Sciatic nerve (tissue), 2 donors: ENCODE results near the gene ZNF738. TPM values are rescaled to one million over a fixed set of nuclear protein-coding genes. Genes with fewer than 3 reads are reported as not detected.

Source experiments
- ATAC-seq: fragments of 200-7000 bp; cut with Tn5 transposase; one replicate; pipeline ENCODE4 v1.9.1; 2020; ENCODE audit warnings: mild to moderate bottlenecking, moderate library complexity
- DNase-seq: peaks from one replicate; pipeline ENCODE4 v3.0.0-alpha.2; 2020; ENCODE audit warnings: low spot score
- intact Hi-C: fragments of 100-400 bp; cut with DNase I; formaldehyde crosslinking; loops from one replicate; pipeline ENCODE4 v1.14.2; 2022
- total RNA-seq: library from RNA; stranded (reverse); fragmentation: NEBNext Ultra II Directional; extraction: Animal tissue kit (Norgen Biotek cat#: 25700); gene quantifications from one replicate; pipeline ENCODE4 v1.2.1, GENCODE V29; 2021
- donor health status: DM: no; HTN: no; CAD: no.
- donor health status: DM: no; HTN: no; CAD: no.

The ZNF738 gene
- total RNA-seq, 1 donor from 2014 or later = 5.3 TPM

DNA sequence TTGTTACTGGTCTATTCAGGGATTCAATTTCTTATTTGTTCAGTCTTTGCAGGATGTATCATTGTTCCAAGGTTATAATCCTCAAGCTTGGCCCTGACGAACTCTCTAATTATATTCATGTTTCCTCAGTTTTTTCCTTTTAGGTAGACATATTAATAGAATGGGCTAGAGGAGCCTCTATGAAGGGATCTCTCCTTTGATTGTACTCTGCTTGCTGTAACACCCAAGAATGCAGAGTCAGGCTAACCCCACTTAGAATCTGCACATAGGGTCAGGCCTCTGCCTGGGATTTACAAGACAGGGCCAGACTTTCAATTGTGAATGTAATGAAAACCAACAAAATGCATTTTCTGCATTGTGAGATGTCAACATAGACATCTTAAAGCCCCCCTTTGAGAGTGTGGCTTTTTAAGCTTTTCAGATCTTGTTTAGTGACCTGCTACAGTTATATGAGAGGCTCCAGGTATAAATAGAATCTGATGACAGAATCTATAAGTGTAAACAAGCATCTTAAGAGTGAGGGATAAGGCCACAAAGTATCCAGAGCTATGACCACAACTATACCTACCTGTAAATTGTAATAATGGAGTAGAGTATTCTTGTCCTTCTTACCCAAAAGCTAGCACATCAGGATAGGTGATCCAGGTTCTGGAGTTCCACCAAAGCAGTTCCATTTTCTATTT lies 43.6 kb downstream of the ZNF738 start:
- no peak for ATAC-seq
- intact Hi-C loops = no loop called here
- DNase-seq = no peak

DNA sequence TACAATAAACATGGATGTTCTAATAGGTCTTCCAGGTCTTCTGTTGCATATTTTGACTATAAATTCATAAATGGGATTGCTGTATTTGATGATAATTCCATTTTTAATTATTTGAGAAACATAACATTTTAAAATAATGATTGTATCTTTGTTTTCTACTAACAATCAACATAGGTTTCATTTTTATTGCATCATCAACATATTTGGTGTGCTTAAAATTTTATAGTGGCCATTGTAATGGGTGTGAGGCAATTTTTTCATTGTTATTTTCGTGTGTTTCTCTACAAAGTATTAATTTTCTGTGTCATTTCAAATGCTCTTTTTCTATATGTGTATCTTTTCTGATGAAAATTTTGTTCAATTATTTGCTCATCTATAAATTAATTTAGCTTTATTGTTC lies 51.4 kb downstream of the ZNF738 start:
- intact Hi-C loops = no loop called here
- no peak for DNase-seq
- no peak for ATAC-seq

DNA sequence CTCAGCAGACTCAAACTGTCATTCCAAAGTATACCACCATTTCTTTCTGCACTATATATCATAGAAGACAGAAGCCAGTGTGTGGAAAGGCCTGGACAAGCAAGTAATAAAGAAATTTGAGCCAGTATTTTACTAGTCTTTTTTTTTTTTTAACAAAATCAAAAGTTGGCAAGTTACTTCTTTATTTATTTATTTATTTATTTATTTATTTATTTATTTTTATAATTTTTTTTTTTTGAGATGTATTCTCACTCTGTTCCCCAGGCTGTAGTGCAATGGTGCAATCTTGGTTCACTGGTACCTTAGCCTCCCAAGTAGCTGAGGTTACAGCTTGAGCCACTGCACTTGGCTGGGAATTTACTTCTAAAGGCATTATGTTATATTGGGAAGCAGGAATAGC lies 63.4 kb downstream of the ZNF738 start:
- intact Hi-C loops = no loop called here
- ATAC-seq = no peak

DNA sequence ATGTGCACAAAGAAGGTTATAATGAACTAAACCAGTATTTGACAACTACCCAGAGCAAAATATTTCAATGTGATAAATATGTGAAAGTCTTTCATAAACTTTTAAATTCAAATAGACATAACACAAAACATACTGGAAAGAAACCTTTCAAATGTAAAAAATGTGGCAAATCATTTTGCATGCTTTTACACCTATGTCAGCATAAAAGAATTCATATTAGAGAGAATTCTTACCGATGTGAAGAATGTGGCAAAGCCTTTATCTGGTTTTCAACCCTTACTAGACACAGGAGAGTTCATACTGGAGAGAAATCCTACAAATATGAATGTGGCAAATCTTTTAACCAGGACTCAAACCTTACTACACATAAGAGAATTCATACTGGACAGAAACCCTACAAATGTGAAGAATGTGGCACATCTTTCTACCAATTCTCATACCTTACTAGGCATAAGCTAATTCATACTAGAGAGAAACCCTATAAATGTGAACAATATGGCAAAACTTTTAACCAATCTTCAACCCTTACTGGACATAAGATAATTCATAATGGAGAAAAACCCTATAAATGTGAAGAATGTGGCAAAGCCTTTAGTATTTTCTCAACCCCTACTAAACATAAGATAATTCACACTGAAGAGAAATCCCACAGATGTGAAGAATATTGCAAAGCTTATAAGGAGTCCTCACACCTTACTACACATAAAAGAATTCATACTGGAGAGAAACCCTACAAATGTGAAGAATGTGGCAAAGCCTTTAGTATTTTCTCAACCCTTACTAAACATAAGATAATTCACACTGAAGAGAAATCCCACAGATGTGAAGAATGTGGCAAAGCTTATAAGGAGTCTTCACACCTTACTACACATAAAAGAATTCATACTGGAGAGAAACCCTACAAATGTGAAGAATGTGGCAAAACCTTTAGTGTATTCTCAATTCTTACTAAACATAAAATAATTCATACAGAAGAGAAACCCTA lies 64.5 kb downstream of the ZNF738 start:
- DNase-seq (no peak), ATAC-seq (no peak)
- intact Hi-C loops = no loop called here

More for the DNA sequence above, 63.4 kb downstream of the ZNF738 start:
- no peak for DNase-seq

Other genes with a start within 250 kb of the ZNF738 start
- 20.2 TPM for gene ZNF431, start 217.0 kb upstream of the ZNF738 start, total RNA-seq
- gene ZNF708, start 29.6 kb upstream of the ZNF738 start, total RNA-seq = 24.1 TPM
- gene ZNF493, start 38.1 kb downstream of the ZNF738 start, total RNA-seq = 37.9 TPM
- gene ZNF429, start 146.6 kb downstream of the ZNF738 start, total RNA-seq = 14.4 TPM